ENCODE data around the gene CCNF. TPM values are rescaled to one million over a fixed set of nuclear protein-coding genes. Genes with fewer than 3 reads are reported as not detected.
"Not testable (repeated sequence)": the region's sequence is repeated elsewhere in the genome, so short reads cannot be mapped to it uniquely, and the experiment has no call there.

The CCNF gene
- total RNA-seq, 1 donor from 2014 or later: 3.7 TPM

DNA sequence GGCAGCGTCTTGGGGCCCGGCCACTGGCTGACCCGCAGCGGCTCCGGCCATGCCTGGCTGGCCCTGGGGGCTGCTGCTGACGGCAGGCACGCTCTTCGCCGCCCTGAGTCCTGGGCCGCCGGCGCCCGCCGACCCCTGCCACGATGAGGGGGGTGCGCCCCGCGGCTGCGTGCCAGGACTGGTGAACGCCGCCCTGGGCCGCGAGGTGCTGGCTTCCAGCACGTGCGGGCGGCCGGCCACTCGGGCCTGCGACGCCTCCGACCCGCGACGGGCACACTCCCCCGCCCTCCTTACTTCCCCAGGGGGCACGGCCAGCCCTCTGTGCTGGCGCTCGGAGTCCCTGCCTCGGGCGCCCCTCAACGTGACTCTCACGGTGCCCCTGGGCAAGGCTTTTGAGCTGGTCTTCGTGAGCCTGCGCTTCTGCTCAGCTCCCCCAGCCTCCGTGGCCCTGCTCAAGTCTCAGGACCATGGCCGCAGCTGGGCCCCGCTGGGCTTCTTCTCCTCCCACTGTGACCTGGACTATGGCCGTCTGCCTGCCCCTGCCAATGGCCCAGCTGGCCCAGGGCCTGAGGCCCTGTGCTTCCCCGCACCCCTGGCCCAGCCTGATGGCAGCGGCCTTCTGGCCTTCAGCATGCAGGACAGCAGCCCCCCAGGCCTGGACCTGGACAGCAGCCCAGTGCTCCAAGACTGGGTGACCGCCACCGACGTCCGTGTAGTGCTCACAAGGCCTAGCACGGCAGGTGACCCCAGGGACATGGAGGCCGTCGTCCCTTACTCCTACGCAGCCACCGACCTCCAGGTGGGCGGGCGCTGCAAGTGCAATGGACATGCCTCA is 42.6 kb downstream of the CCNF start:
- no peak for DNase-seq (ENCODE audit: low spot score)

DNA sequence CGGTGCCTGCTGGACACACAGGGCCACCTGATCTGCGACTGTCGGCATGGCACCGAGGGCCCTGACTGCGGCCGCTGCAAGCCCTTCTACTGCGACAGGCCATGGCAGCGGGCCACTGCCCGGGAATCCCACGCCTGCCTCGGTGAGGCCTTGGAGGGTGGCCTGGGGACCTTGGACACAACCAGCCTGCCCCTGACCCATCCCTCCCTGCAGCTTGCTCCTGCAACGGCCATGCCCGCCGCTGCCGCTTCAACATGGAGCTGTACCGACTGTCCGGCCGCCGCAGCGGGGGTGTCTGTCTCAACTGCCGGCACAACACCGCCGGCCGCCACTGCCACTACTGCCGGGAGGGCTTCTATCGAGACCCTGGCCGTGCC is 43.2 kb downstream of the CCNF start:
- DNase-seq (ENCODE audit: low spot score): no peak

DNA sequence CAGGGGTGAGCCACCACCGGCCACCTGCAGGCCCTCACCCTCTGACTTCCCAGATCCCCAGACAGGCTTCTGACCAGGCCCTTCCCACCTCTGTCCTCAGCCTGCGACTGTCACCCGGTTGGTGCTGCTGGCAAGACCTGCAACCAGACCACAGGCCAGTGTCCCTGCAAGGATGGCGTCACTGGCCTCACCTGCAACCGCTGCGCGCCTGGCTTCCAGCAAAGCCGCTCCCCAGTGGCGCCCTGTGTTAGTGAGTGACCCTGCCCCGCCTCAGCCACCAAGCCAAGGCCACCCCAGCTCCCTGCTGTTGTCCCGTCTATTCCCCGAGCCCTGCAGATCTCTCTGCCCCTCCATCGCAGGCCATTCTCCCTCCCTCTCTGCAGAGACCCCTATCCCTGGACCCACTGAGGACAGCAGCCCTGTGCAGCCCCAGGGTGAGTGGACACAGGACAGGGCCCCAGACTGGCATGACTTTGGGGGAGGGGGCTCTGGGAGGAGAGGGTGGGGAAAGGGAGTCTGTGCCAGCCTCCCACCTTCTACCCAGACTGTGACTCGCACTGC is 43.7 kb downstream of the CCNF start:
- DNase-seq (ENCODE audit: low spot score): no peak

DNA sequence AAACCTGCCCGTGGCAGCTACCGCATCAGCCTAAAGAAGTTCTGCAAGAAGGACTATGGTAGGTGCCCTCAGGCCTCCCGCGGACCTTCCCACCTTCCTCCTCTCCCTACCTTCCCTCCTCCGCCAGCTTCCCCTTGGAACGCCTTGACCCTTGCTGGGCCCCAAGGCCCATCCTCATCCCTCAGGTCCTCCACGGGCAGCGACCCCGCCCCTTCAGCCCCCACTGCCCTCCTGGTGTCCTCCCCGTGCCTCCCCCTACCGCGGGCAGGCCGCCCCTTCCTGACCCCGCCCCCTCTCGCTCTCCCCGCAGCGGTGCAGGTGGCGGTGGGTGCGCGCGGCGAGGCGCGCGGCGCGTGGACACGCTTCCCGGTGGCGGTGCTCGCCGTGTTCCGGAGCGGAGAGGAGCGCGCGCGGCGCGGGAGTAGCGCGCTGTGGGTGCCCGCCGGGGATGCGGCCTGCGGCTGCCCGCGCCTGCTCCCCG is 44.2 kb downstream of the CCNF start:
- DNase-seq (ENCODE audit: low spot score): no peak

DNA sequence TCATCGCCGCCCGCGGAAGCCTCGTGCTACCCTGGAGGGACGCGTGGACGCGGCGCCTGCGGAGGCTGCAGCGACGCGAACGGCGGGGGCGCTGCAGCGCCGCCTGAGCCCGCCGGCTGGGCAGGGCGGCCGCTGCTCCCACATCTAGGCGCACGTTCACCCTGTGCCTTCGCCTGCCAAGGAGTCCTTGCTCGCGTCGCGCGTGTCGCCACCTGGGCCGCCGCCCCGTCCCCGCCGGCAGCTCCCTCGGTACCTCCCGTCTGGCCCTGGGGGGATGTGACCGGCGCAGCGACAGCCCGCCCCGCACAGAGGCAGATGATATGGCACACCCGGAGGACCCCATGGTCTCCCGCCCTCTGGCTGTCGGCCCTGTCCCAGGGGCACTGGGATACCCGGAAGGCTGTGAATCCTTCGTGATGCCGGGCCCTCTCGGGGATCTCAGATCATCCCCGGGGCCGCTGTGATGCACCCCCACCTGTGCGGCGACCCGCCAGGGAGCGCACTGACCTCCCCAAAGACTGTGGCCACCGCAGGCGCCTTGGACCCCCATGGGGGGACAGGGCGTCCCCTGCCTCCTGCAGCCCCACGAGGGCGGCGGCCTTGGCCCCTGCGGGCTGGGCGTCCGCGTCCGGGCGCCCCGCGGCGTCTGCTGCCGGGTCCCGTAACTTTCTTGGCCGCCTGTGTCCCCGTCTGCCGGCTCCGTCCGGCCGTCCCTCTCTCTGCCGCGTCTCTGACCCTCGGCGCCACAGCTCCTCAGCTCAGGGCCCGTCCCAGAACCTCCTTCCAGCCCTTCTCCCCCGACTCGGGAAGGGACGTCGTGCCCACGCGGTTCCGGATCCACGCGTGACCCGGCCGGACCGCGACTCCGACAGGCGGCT is 45.0 kb downstream of the CCNF start:
- DNase-seq (ENCODE audit: low spot score): peak; percentile 26

- DNase-seq (ENCODE audit: low spot score): peak; percentile 86
These were observed 45.7 kb downstream of the CCNF start, which contains the start of gene TBC1D24 for GRCh38 chr16:2474877-2475412. TBC1D24 (plus strand) TSS chr16:2475127; CDS start chr16:2496149, 21,022 bp downstream.

DNA sequence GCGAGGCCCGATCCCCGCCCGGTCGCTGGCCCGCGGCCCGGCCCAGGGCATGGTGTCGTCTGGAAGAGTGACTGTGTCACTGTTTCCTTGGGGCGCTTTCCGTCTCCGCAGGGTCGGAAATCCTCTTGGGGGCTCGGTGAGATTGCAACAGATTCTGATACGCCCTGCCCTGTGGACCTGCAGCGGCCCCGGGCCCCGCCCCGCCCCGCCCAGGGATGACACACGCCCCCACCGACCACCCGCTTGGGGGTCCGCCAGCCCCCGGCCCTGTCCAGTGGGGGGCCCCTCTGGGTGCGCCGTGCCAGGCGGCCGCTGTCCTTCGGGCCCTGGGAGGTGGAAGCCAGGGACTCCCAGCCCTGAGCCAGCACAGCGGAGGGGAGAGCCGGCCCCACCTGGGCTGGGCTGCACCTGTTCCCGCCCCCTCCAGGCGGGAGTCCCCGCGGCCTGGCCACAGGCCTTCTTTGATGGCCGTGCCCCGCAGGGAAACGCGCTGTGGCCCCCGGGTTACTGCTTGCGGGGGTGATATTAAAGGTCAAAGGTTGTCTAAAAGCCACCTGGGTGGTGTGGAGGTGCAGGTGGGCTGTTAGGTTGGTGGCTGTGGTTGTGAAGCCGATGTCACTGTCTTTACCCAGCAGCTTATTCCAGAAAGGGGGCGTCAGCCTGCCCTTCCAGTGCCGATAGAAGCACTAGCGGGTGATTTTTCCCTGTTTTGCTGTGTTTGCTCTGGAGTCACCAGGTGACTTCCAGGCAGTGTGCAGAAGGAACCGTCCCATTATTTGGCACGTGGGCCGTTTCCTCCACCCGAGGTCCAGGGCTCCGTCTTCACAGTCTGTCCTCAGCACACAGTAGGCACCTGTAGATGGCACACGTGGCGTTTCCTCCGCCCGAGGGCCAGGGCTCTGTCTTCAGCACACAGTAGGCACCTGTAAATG is 46.4 kb downstream of the CCNF start:
- DNase-seq (ENCODE audit: low spot score): no peak

DNA sequence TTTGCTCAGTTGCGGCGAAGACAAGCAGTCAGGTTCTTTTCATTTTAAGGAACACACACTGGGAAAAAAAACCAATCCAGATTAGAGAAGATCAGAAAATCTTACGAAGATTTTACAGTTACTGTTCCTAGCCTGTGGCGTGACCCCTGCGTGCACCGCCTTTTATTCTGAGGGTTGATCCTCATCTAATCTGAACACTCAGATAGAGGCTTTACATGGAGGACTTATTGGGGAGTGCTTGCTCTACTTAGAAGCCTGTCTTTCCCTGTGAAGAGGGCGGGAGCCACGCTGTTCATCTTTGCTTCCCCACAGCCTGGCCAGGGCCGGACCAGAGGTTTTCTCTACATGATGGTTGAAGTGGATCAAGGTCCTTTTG is 47.1 kb downstream of the CCNF start:
- no peak for DNase-seq (ENCODE audit: low spot score)

- no peak for DNase-seq (ENCODE audit: low spot score)
These were observed 47.5 kb downstream of the CCNF start for GRCh38 chr16:2476741-2477140.

GRCh38 chr16:2477327-2477726 is 48.1 kb downstream of the CCNF start:
- DNase-seq (ENCODE audit: low spot score): no peak

DNA sequence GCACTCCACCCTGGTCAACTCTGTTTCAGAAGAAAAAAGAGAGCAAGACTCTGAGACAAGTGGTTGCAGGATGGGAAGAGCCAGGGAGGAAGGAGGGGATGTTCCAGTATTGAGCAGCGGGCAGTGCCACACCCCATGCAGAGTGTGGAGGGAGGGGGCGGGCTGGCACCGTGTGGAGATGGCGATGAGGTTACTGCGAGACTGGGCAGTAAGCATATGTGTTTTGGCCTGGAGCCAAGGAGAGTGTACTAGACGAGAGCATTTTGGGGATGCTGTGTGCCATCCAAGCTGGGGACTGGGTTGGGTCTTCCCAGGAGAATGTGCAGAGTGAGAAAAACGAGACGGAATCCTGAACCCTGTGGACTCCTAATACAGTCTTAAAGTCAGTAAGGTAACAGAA is 49.0 kb downstream of the CCNF start:
- no peak for DNase-seq (ENCODE audit: low spot score)

DNA sequence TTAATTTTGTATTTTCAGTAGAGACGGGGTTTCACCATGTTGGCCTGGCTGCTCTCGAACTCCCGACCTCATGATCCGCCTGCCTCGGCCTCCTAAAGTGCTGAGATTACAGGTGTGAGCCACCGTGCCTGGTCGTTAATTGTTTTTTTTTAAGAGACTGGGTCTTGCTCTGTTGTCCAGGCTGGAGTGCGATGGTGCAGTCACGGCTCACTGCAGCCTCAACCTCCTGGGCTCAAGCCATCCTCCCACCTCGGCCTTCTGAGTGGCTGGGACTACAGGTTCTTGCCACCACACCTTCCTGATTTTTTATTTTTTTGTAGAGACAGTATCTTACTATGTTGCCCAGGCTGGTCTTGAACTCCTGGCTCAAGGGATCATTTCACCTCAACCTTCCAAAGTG is 50.7 kb downstream of the CCNF start:
- DNase-seq (ENCODE audit: low spot score): not testable (repeated sequence)

GRCh38 chr16:2480948-2481347 is 51.7 kb downstream of the CCNF start:
- DNase-seq (ENCODE audit: low spot score): peak; percentile 45

DNA sequence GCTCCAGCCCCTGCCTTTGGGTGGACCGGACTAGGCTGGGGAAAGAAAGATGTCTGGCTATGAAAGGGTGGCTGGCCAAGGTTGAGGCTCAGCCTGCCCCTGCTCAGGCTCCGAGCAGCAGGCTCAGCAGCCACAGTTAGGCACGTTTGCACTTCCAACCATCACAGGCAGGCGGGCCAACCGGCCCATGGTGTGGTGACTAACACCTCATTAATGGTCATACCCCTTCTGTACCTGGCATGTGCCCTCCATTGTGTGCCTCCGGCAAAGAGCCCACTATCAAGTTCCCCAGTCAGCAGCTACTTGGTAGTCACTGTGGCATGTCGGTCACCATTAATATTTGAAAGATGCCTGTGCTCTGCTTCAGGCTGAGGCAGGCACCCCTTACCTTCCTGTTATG is 52.4 kb downstream of the CCNF start:
- DNase-seq (ENCODE audit: low spot score): no peak

GRCh38 chr16:2482249-2482648 is 53.0 kb downstream of the CCNF start:
- no peak for DNase-seq (ENCODE audit: low spot score)

- DNase-seq (ENCODE audit: low spot score): peak; percentile 50
These were observed 53.7 kb downstream of the CCNF start for GRCh38 chr16:2482708-2483534.

- DNase-seq (ENCODE audit: low spot score): no peak
These were observed 55.0 kb downstream of the CCNF start for GRCh38 chr16:2483939-2484897.

GRCh38 chr16:2484898-2485508 is 55.8 kb downstream of the CCNF start:
- no peak for DNase-seq (ENCODE audit: low spot score)
